Measurements from ENCODE around the gene MYCBPAP.

DNA sequence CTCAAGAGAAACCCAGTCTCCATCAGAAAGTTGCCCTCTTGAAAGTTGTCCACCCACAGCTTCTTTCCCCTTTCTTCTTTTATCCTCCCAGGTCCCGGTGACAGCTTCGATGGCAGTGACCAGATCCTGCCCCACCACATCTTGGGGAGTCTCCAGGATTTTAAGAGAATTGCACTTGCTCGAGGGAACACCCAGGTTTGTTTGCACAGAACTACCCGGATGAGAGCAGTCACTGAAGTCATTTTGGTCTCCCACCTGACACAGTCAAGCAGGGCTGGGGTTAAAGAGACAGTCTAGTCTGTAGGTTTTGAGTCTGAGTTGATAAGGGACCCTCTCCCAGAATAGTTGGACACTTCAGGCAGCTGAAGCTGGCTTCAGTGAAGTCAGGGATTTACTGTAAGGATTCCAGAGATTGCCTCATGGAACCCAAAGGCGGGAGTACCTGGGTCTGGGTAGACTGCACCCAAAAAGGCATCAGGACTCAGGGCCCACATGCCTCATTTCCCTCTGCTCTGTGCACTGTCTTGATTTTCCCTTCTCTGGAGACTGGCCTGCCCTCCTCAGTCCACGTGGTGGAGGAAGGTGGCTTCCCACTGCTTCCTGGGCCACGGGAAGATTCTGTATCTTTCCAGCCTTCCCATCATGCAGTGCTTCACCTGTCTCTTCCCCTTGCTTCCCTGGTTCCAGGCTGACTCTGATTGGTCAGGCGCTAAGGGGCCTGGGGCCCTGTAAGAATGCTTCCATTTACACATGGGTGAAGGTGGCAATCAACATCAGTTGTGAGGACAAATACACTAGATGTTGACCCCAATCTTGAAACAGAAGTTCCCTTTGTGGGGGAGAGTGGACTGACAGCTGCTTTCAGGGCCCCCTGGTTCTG lies 9.5 kb downstream of the MYCBPAP start:
- TF ChIP-seq, protein P1, sequence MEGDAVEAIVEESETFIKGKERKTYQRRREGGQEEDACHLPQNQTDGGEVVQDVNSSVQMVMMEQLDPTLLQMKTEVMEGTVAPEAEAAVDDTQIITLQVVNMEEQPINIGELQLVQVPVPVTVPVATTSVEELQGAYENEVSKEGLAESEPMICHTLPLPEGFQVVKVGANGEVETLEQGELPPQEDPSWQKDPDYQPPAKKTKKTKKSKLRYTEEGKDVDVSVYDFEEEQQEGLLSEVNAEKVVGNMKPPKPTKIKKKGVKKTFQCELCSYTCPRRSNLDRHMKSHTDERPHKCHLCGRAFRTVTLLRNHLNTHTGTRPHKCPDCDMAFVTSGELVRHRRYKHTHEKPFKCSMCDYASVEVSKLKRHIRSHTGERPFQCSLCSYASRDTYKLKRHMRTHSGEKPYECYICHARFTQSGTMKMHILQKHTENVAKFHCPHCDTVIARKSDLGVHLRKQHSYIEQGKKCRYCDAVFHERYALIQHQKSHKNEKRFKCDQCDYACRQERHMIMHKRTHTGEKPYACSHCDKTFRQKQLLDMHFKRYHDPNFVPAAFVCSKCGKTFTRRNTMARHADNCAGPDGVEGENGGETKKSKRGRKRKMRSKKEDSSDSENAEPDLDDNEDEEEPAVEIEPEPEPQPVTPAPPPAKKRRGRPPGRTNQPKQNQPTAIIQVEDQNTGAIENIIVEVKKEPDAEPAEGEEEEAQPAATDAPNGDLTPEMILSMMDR (IDR thresholded peaks at IDR 0.05) = no peak
- TF ChIP-seq POLR2A (IDR thresholded peaks at IDR 0.05) = no peak
